K562 (cell line): ENCODE results near the gene TMPO. TPM values are rescaled to one million over a fixed set of nuclear protein-coding genes. Genes with fewer than 3 reads are reported as not detected.

Source experiments
- CBX2 ChIP-seq: fragments of 200-600 bp; sonication (generic); IDR thresholded peaks from one replicate; pipeline ENCODE4 v1.6.1; 2012; ENCODE audit warnings: mild to moderate bottlenecking, low read length, inconsistent platforms; ENCODE audit not compliant: insufficient read depth, poor library complexity, severe bottlenecking
- CBX5 ChIP-seq: IDR thresholded peaks from 2 replicates; pipeline ENCODE4 v1.6.1; 2014; ENCODE audit warnings: low read depth, borderline replicate concordance
- DNMT1 ChIP-seq: fragments of 450-650 bp; IDR thresholded peaks from 2 replicates; pipeline ENCODE4 v1.6.1; 2016; ENCODE audit warnings: antibody characterized with exemption, mild to moderate bottlenecking
- E2F1 ChIP-seq: sonication (generic); formaldehyde crosslinking; IDR thresholded peaks from 2 replicates; pipeline ENCODE4 v1.8.1; 2023; ENCODE audit warnings: mild to moderate bottlenecking, missing genetic modification reagents, moderate library complexity
- EP300 ChIP-seq: IDR thresholded peaks from 2 replicates; pipeline ENCODE4 v1.6.1; 2012; ENCODE audit warnings: low read length, improper control_type of control experiment
- NFRKB ChIP-seq: fragments of 450-650 bp; IDR thresholded peaks from 2 replicates; pipeline ENCODE4 v1.6.1; 2016; ENCODE audit warnings: low read depth
- PCBP1 ChIP-seq: fragments of 200-400 bp; formaldehyde crosslinking; IDR thresholded peaks from 2 replicates; pipeline ENCODE4 v1.6.1; 2018; ENCODE audit warnings: mild to moderate bottlenecking, low read depth, low read length; ENCODE audit not compliant: poor library complexity, severe bottlenecking
- PTBP1 ChIP-seq: fragments of 200-400 bp; formaldehyde crosslinking; IDR thresholded peaks from 2 replicates; pipeline ENCODE4 v1.6.1; 2017; ENCODE audit warnings: low read depth, low read length
- RREB1 ChIP-seq: fragments of 250-450 bp; sonication (Bioruptor Pico); IDR thresholded peaks from 2 replicates; pipeline ENCODE4 v1.4.0; 2020
- STAT5B ChIP-seq: fragments of 250-450 bp; sonication (Bioruptor Pico); IDR thresholded peaks from 2 replicates; pipeline ENCODE4 v1.8.0; 2021; ENCODE audit warnings: mild to moderate bottlenecking, inconsistent platforms
- TBL1XR1 ChIP-seq, 2 experiments: IDR thresholded peaks; 2 replicates each; pipeline ENCODE4 v1.6.1; 2012; ENCODE audit warnings: improper control_type of control experiment in 2 of 2, low read length in 2 of 2, mild to moderate bottlenecking in 1 of 2
- TOE1 ChIP-seq, 2 experiments: fragments of 450-650 bp in 1 of 2; sonication (generic) in 1 of 2; formaldehyde crosslinking in 1 of 2; IDR thresholded peaks; 2 replicates each; pipeline versions ENCODE4 v1.7.1 to v1.8.0; 2016 to 2022; ENCODE audit warnings: borderline replicate concordance in 2 of 2, mild to moderate bottlenecking in 2 of 2, antibody characterized with exemption in 1 of 2, inconsistent platforms in 1 of 2, low read depth in 1 of 2, missing genetic modification reagents in 1 of 2, moderate library complexity in 1 of 2
- XRCC3 ChIP-seq: fragments of 450-650 bp; IDR thresholded peaks from 2 replicates; pipeline ENCODE4 v1.6.1; 2017; ENCODE audit warnings: mild to moderate bottlenecking, moderate library complexity
- ZBTB9 ChIP-seq: fragments of 450-650 bp; formaldehyde crosslinking; IDR thresholded peaks from 2 replicates; pipeline ENCODE4 v1.4.0; 2020; ENCODE audit warnings: mild to moderate bottlenecking, moderate library complexity
- ZNF224 ChIP-seq: sonication (generic); formaldehyde crosslinking; IDR thresholded peaks from 2 replicates; pipeline ENCODE4 v1.8.0; 2022; ENCODE audit warnings: mild to moderate bottlenecking, missing genetic modification reagents
- ZNF395 ChIP-seq: fragments of 200-800 bp; sonication (Bioruptor generic); IDR thresholded peaks from 2 replicates; pipeline ENCODE4 v1.6.1; 2017; ENCODE audit warnings: missing genetic modification characterization, missing compliant biosample characterization
- ZNF780A ChIP-seq: fragments of 250-450 bp; sonication (Bioruptor Pico); IDR thresholded peaks from 2 replicates; pipeline ENCODE4 v1.5.0; 2021; ENCODE audit warnings: mild to moderate bottlenecking
- polyA plus RNA-seq, 8 experiments: library from polyadenylated mRNA; depleted of rRNA in 4 of 8; stranded (reverse) in 5 of 8; unstranded in 3 of 8; fragments of >200 nt; fragmentation: Nextera tagmentation in 2 of 8; fragmentation: Illumina TruSeq in 1 of 8; extraction: Ambion mirVana in 2 of 8; extraction: Trizol in 1 of 8; gene quantifications; 2 replicates each; pipeline versions ENCODE4 v1.2.1 to v1.2.3, GENCODE V29; 2011 to 2014; ENCODE audit warnings: inconsistent platforms in 1 of 8, missing spikeins in 1 of 8
- total RNA-seq, 7 experiments: library from RNA; depleted of rRNA in 6 of 7; stranded (reverse); fragments of >200 nt in 6 of 7; fragmentation: Illumina TruSeq in 2 of 7; extraction: Trizol in 2 of 7; gene quantifications; 2 replicates each; pipeline versions ENCODE4 v1.2.1 to v1.2.3, GENCODE V29; 2011 to 2021; ENCODE audit warnings: low replicate concordance in 1 of 7

The TMPO gene
- total and polyA plus RNA-seq, 9 of the 15 experiments (the other 6 are each of a cell fraction or from before 2014, with no cell fraction given): 62.1 to 263 (median 182) TPM

- TF ChIP-seq ZNF395 (CRISPR knock-in tag) (no peak), XRCC3 (no peak), RREB1 (CRISPR knock-in tag) (no peak), ZNF780A (no peak), NFRKB (peak; percentile 97), STAT5B (CRISPR knock-in tag) (no peak), EP300 (peak; percentile 64; the same call in 1 of the 2 replicates), TOE1 (IDR thresholded peaks at IDR 0.05; ENCODE audit: borderline replicate concordance) (no peak; the same call in 1 of the 2 replicates), TOE1 (CRISPR knock-in tag; IDR thresholded peaks at IDR 0.05; ENCODE audit: borderline replicate concordance, low read depth) (no peak), PCBP1 (no peak), CBX2 (no peak), CBX5 (no peak), PTBP1 (no peak), E2F1 (no peak), TBL1XR1 (IDR thresholded peaks at IDR 0.05; ENCODE audit: low read length in 2 of 2) (peak; percentile 48 to 95; a peak in 3 of 4 replicates), ZBTB9 (no peak; the same call in 1 of the 2 replicates), DNMT1 (no peak), ZNF224 (CRISPR knock-in tag) (no peak)
These were observed 11.6 kb upstream of the TMPO start (continued) for GRCh38 chr12:98503592-98504367.
